H9 (cell line): ENCODE measurements around the gene SV2C. TPM values are rescaled to one million over a fixed set of nuclear protein-coding genes. Genes with fewer than 3 reads are reported as not detected.

Experiments used
- DNase-seq: peaks from one replicate; pipeline ENCODE4 v3.0.0-alpha.2; 2017
- H2AFZ ChIP-seq: one replicate; pipeline ENCODE4 v1.6.1; 2013; ENCODE audit warnings: mild to moderate bottlenecking, low read length, control low read depth, moderate library complexity
- H2AK5ac ChIP-seq: 2 replicates; pipeline ENCODE4 v1.6.1; 2013; ENCODE audit warnings: low read length, control low read depth, mixed read lengths; ENCODE audit not compliant: insufficient read length
- H2BK120ac ChIP-seq: one replicate; pipeline ENCODE4 v1.6.1; 2013; ENCODE audit warnings: low read depth, mild to moderate bottlenecking, low read length, control low read depth, inconsistent platforms; ENCODE audit not compliant: poor library complexity, severe bottlenecking
- H2BK12ac ChIP-seq: 2 replicates; pipeline ENCODE4 v1.6.1; 2013; ENCODE audit warnings: low read length, control low read depth, mixed read lengths, low read depth; ENCODE audit not compliant: insufficient read length
- H2BK15ac ChIP-seq: 2 replicates; pipeline ENCODE4 v1.6.1; 2013; ENCODE audit warnings: low read depth, low read length, control low read depth
- H2BK20ac ChIP-seq: one replicate; pipeline ENCODE4 v1.6.1; 2013; ENCODE audit warnings: low read depth, mild to moderate bottlenecking, low read length, control low read depth, inconsistent platforms; ENCODE audit not compliant: poor library complexity, severe bottlenecking
- H2BK5ac ChIP-seq: 2 replicates; pipeline ENCODE4 v1.6.1; 2013; ENCODE audit warnings: low read length, control low read depth, mixed read lengths; ENCODE audit not compliant: insufficient read length
- H3K14ac ChIP-seq: 2 replicates; pipeline ENCODE4 v1.6.1; 2013; ENCODE audit warnings: low read length, control low read depth; ENCODE audit not compliant: insufficient read depth
- H3K18ac ChIP-seq: 2 replicates; pipeline ENCODE4 v1.6.1; 2013; ENCODE audit warnings: low read depth, mild to moderate bottlenecking, mixed read lengths, low read length, control low read depth; ENCODE audit not compliant: insufficient read length
- H3K23ac ChIP-seq: 2 replicates; pipeline ENCODE4 v1.6.1; 2013; ENCODE audit warnings: low read length, control low read depth, mixed read lengths, low read depth; ENCODE audit not compliant: insufficient read length
- H3K23me2 ChIP-seq: 2 replicates; pipeline ENCODE4 v1.6.1; 2013; ENCODE audit warnings: low read depth, mild to moderate bottlenecking, mixed read lengths, low read length, control low read depth; ENCODE audit not compliant: insufficient read length, poor library complexity, severe bottlenecking
- H3K27ac ChIP-seq: 2 replicates; pipeline ENCODE4 v1.5.1; 2013; ENCODE audit warnings: low read length, control low read depth, mixed read lengths, low read depth; ENCODE audit not compliant: insufficient read length
- H3K27me3 ChIP-seq: 2 replicates; pipeline ENCODE4 v1.6.1; 2013; ENCODE audit warnings: low read length, control low read depth, inconsistent platforms; ENCODE audit not compliant: insufficient read depth
- H3K4ac ChIP-seq: 2 replicates; pipeline ENCODE4 v1.6.1; 2013; ENCODE audit warnings: low read depth, mild to moderate bottlenecking, control low read depth, inconsistent platforms, low read length, moderate library complexity
- H3K4me1 ChIP-seq: 2 replicates; pipeline ENCODE4 v1.6.1; 2013; ENCODE audit warnings: low read length, control low read depth, inconsistent platforms; ENCODE audit not compliant: insufficient read depth
- H3K4me2 ChIP-seq: 2 replicates; pipeline ENCODE4 v1.6.1; 2013; ENCODE audit warnings: low read length, control low read depth, mixed read lengths; ENCODE audit not compliant: insufficient read length, insufficient read depth
- H3K56ac ChIP-seq: 2 replicates; pipeline ENCODE4 v1.6.1; 2013; ENCODE audit warnings: low read depth, mild to moderate bottlenecking, mixed read lengths, low read length, control low read depth; ENCODE audit not compliant: insufficient read length
- H3K79me1 ChIP-seq: 2 replicates; pipeline ENCODE4 v1.6.1; 2013; ENCODE audit warnings: low read depth, mild to moderate bottlenecking, moderate library complexity, low read length, control low read depth, inconsistent platforms; ENCODE audit not compliant: insufficient read depth, poor library complexity, severe bottlenecking
- H3K79me2 ChIP-seq: 2 replicates; pipeline ENCODE4 v1.6.1; 2013; ENCODE audit warnings: low read length, control low read depth, inconsistent platforms; ENCODE audit not compliant: insufficient read depth
- H3K9ac ChIP-seq: 2 replicates; pipeline ENCODE4 v1.6.1; 2013; ENCODE audit warnings: low read length, control low read depth, mixed read lengths; ENCODE audit not compliant: insufficient read length; ENCODE audit errors: extremely low read depth
- H3K9me3 ChIP-seq: one replicate; pipeline ENCODE4 v1.6.1; 2013; ENCODE audit warnings: low read depth, low read length, inconsistent platforms; ENCODE audit not compliant: control insufficient read depth
- H3T11ph ChIP-seq: one replicate; pipeline ENCODE4 v1.6.1; 2013; ENCODE audit warnings: mild to moderate bottlenecking, low read length, control low read depth, inconsistent platforms
- H4K20me1 ChIP-seq: one replicate; pipeline ENCODE4 v1.6.1; 2013; ENCODE audit not compliant: control insufficient read depth, insufficient read length, insufficient read depth
- H4K5ac ChIP-seq: 2 replicates; pipeline ENCODE4 v1.6.1; 2013; ENCODE audit warnings: low read depth, mild to moderate bottlenecking, mixed read lengths, low read length, control low read depth; ENCODE audit not compliant: insufficient read length
- H4K8ac ChIP-seq: replicated peaks from 2 replicates; pipeline ENCODE4 v1.6.1; 2013; ENCODE audit warnings: low read length, control low read depth, mixed read lengths, low read depth; ENCODE audit not compliant: insufficient read length
- H4K91ac ChIP-seq: 2 replicates; pipeline ENCODE4 v1.6.1; 2013; ENCODE audit warnings: low read depth, mild to moderate bottlenecking, moderate library complexity, mixed read lengths, low read length, control low read depth; ENCODE audit not compliant: insufficient read length
- H3K27ac Mint-ChIP-seq, 3 experiments: 2 replicates in 2 of 3; 3 replicates in 1 of 3; pipeline ENCODE4 v1.8.0; 2020 to 2021; ENCODE audit warnings: mixed read lengths in 3 of 3, mild to moderate bottlenecking in 1 of 3, moderate library complexity in 1 of 3
- H3K27me3 Mint-ChIP-seq: 2 replicates; pipeline ENCODE4 v1.8.0; 2021; ENCODE audit warnings: low read depth, mild to moderate bottlenecking, moderate library complexity, mixed read lengths
- H3K36me3 Mint-ChIP-seq, 3 experiments: 2 replicates in 2 of 3; 3 replicates in 1 of 3; pipeline ENCODE4 v1.8.0; 2020 to 2021; ENCODE audit warnings: low read depth in 3 of 3, mixed read lengths in 3 of 3; ENCODE audit not compliant: insufficient read depth in 1 of 3
- H3K4me1 Mint-ChIP-seq, 2 experiments: 2 replicates each; pipeline ENCODE4 v1.8.0; 2020; ENCODE audit warnings: mixed read lengths in 2 of 2
- H3K4me3 Mint-ChIP-seq, 2 experiments: 2 replicates in 1 of 2; 3 replicates in 1 of 2; pipeline ENCODE4 v1.8.0; 2020 to 2021; ENCODE audit warnings: mild to moderate bottlenecking in 2 of 2, mixed read lengths in 2 of 2, moderate library complexity in 1 of 2
- H3K9me3 Mint-ChIP-seq, 2 experiments: 2 replicates in 1 of 2; 3 replicates in 1 of 2; pipeline ENCODE4 v1.8.0; 2020; ENCODE audit warnings: mild to moderate bottlenecking in 2 of 2, mixed read lengths in 2 of 2, moderate library complexity in 1 of 2
- WGBS: extraction: QIAGEN DNeasy Blood & Tissue Kit; methylation state at CpG from one replicate; pipeline ENCODE4 v1.1.7; 2013; ENCODE audit warnings: missing lambda C conversion rate, low lambda C conversion rate, mixed read lengths; ENCODE audit not compliant: insufficient read length; ENCODE audit errors: extremely low coverage; 5-methylcytosine and 5-hydroxymethylcytosine counted together
- total RNA-seq: library from RNA; stranded (reverse); gene quantifications from 2 replicates; pipeline ENCODE4 v1.2.1, GENCODE V29; 2021
- TF ChIP-seq, protein P1 (sequence below): fragments of 200-600 bp; sonication (generic); conservative IDR thresholded peaks from 3 replicates; pipeline ENCODE4 v1.8.0; 2021; ENCODE audit warnings: antibody characterized with exemption, mild to moderate bottlenecking

SV2C gene
- total RNA-seq, 1 experiment from 2014 or later: 0.09 TPM

DNA sequence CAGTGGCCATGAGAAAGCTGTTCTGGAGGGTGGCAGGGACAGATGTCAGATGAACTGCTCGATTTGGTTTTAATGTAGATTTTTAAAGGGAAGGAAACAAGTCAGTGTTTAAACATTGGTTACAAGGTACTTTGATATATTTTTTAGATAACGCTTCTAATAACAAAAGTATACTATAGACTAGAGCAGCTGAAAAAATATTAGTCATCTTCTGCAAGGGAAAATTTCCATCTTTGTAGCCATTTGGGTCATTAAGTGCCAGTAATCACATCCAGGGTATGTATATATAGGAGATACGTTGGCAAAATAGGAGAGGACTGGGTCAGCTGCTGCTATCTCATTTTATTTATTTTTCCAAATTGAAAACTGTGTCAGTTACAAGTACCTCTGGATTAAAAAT, 69.0 kb downstream of the SV2C start:
- no peak overlapping the region for H3K4me2 ChIP-seq
- no peaks in the 10 kb centered on the region for H3K23me2 ChIP-seq
- H3K79me2 ChIP-seq: no peaks in the 10 kb centered on the region
- Mint-ChIP-seq H3K36me3 (no peaks in the 10 kb centered on the region), H3K27ac (no peak overlapping the region), H3K9me3 (no peaks in the 10 kb centered on the region), H3K4me1 (peaks cover 17 to 18% of the 10 kb centered on the region in 2 experiments), H3K4me3 (no peak overlapping the region), H3K27me3 (peaks cover 2% of the 10 kb centered on the region)
- no peak overlapping the region for H3K14ac ChIP-seq
- H3K23ac ChIP-seq: no peak overlapping the region
- peaks cover 12% of the 10 kb centered on the region for H3K4me1 ChIP-seq
- no peak overlapping the region for H2AK5ac ChIP-seq
- H4K91ac ChIP-seq: no peak overlapping the region
- H4K20me1 ChIP-seq: no peaks in the 10 kb centered on the region
- no peak overlapping the region for H2BK15ac ChIP-seq
- no peaks in the 10 kb centered on the region for H3K27me3 ChIP-seq
- WGBS: no CpG with 5 or more reads among the region's 3 CpGs
- H3K27ac ChIP-seq: no peak overlapping the region
- H3K79me1 ChIP-seq: no peaks in the 10 kb centered on the region
- H4K8ac ChIP-seq: no peak overlapping the region
- no peak overlapping the region for H3T11ph ChIP-seq
- H2BK120ac ChIP-seq: no peak overlapping the region
- H3K18ac ChIP-seq: no peak overlapping the region
- no peak overlapping the region for H2BK12ac ChIP-seq
- TF ChIP-seq, protein P1, sequence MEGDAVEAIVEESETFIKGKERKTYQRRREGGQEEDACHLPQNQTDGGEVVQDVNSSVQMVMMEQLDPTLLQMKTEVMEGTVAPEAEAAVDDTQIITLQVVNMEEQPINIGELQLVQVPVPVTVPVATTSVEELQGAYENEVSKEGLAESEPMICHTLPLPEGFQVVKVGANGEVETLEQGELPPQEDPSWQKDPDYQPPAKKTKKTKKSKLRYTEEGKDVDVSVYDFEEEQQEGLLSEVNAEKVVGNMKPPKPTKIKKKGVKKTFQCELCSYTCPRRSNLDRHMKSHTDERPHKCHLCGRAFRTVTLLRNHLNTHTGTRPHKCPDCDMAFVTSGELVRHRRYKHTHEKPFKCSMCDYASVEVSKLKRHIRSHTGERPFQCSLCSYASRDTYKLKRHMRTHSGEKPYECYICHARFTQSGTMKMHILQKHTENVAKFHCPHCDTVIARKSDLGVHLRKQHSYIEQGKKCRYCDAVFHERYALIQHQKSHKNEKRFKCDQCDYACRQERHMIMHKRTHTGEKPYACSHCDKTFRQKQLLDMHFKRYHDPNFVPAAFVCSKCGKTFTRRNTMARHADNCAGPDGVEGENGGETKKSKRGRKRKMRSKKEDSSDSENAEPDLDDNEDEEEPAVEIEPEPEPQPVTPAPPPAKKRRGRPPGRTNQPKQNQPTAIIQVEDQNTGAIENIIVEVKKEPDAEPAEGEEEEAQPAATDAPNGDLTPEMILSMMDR: no peak
- DNase-seq: no peak
- H3K56ac ChIP-seq: no peak overlapping the region
- no peak overlapping the region for H3K4ac ChIP-seq
- no peak overlapping the region for H2AFZ ChIP-seq
- H2BK20ac ChIP-seq: no peak overlapping the region
- H2BK5ac ChIP-seq: no peak overlapping the region
- no peaks in the 10 kb centered on the region for H3K9me3 ChIP-seq
- H3K9ac ChIP-seq: no peak overlapping the region
- no peak overlapping the region for H4K5ac ChIP-seq
